Raji (cell line): ENCODE results near the gene CDH24.

Experiments
- POLR2A ChIP-seq: IDR thresholded peaks from 2 replicates; pipeline ENCODE4 v1.6.1; 2011; ENCODE audit warnings: low read depth, low read length, control low read depth; ENCODE audit not compliant: insufficient read depth

Gene CDH24, protein sequence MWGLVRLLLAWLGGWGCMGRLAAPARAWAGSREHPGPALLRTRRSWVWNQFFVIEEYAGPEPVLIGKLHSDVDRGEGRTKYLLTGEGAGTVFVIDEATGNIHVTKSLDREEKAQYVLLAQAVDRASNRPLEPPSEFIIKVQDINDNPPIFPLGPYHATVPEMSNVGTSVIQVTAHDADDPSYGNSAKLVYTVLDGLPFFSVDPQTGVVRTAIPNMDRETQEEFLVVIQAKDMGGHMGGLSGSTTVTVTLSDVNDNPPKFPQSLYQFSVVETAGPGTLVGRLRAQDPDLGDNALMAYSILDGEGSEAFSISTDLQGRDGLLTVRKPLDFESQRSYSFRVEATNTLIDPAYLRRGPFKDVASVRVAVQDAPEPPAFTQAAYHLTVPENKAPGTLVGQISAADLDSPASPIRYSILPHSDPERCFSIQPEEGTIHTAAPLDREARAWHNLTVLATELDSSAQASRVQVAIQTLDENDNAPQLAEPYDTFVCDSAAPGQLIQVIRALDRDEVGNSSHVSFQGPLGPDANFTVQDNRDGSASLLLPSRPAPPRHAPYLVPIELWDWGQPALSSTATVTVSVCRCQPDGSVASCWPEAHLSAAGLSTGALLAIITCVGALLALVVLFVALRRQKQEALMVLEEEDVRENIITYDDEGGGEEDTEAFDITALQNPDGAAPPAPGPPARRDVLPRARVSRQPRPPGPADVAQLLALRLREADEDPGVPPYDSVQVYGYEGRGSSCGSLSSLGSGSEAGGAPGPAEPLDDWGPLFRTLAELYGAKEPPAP

GRCh38 chr14:23056956-23057756 lies at the start of gene CDH24:
CDH24 (minus strand) TSS chr14:23057520; CDS start chr14:23055733, 1,787 bp downstream.
- no peak for TF ChIP-seq POLR2A

- TF ChIP-seq POLR2A = no peak
Observed at GRCh38 chr14:23106747-23107045, 49.4 kb upstream of the CDH24 start.

- TF ChIP-seq POLR2A = no peak
Observed at GRCh38 chr14:23105348-23105824, 48.1 kb upstream of the CDH24 start.

DNA sequence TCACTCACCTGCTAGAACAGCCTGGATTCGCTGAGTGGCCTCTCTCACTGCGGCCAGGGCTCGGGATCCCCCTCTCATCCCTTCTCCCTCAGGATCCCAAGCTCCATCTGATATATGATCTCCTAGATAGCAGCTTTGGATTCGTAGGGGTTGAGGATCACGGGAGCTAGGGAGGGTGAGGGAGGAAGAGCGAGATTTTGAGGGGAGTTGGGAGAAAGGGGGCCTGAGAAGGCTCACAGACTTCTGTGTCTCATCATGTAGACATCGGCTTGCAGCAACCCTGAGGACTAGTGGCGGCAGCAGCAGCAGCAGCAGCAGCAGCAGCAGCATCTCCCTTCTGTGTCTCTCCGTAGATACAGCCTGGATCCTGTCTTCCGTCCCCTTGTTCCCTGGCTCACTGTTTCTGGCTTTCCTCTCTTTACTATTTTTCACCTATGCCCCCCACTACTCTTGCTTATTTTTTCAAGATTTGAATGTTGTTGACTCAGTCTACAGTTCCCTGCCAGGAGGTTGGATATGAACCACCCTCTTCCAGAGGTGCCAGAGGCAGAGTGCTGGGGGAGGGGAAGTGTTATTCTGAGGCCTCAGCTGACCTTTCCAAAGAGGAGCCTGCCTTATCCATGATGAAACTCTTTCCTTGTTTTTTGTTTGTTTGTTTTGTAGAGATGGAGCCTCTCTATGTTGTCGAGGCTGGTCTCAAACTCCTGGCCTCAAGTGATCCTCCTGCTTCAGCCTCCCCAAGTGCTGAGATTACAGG lies 47.4 kb upstream of the CDH24 start, which contains the start of gene CIROP:
TSS of gene CIROP (minus strand) at position 399 of the 757 bp plus-strand sequence. CDS start at position 330, 69 bp downstream.
- no peak for TF ChIP-seq POLR2A

GRCh38 chr14:23104070-23104590 lies 46.8 kb upstream of the CDH24 start:
- no peak for TF ChIP-seq POLR2A

DNA sequence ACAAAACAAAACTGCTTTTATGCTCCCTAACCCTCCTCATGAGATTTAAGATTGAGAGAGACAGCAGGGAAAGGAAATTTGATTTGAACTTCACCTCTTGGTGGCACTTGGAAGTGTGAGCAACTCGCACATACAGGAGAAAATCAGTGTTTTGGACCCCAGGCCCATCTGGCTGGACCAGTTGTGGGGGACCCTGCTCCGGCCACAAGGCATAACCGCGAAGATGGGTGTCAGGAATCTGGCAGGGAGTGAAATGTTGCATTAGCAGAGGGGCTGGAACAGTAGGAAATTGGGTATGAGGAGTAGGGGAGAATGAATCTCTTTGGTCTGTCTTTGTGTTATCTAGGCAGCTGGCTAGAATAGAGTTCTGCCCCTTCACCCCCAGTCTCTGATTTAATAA lies 46.3 kb upstream of the CDH24 start:
- no peak for TF ChIP-seq POLR2A

DNA sequence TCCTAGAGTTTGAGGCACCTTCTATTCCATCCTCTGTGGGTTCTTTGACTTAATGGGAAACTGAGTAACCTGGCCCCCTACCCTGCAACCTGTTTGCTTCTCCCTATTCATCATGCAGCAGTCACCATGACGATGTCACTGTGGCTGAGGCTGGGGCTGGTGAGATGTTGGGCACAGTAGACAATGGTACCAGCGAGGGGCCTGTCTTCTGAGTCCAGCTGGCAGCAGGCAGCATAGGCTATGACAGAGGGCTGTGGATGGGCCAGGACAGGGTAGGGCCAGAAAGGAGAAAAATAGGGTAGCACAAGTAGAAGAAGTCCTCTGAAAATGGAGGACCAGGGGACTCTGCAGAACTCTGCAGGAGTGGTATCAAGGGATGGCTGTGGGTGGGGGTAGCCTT lies 45.5 kb upstream of the CDH24 start:
- TF ChIP-seq POLR2A = no peak

GRCh38 chr14:23101986-23102625 lies 44.8 kb upstream of the CDH24 start:
- no peak for TF ChIP-seq POLR2A

DNA sequence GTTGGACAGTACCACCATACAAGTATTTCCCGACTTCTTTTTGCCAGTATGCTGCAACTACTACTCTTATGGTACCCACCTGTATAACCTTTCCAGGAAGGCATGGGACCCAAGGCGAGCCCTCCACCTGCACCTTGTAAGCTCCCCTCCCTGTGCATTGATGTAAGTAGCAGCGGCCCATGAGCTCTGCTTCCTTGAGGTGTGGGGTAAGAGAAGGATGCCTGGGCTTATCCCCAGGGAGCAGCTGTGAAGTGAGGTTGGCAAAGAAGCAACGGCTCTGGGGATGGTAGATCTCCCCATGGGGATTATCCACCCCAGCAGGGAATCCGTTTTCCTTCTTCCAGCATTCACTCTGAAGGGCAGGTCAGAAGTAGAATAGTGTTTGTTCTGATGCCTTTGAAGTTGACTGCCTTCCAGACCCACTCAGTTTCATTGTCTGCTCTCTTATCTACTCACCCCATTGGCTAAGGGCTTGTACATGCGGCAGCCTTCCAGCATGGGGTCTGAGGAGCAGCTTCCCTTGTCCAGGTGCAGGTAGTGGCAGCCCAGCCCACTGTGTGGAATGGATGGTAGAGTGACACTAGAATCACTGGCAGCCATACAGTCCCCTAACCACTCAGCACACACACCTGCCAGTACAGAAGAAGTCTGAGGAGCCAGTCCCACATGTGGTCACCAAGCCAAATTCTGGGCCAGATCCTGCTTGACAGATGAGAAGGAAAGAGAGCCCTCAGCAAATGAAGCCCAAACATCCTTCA lies 44.1 kb upstream of the CDH24 start:
- no peak for TF ChIP-seq POLR2A

DNA sequence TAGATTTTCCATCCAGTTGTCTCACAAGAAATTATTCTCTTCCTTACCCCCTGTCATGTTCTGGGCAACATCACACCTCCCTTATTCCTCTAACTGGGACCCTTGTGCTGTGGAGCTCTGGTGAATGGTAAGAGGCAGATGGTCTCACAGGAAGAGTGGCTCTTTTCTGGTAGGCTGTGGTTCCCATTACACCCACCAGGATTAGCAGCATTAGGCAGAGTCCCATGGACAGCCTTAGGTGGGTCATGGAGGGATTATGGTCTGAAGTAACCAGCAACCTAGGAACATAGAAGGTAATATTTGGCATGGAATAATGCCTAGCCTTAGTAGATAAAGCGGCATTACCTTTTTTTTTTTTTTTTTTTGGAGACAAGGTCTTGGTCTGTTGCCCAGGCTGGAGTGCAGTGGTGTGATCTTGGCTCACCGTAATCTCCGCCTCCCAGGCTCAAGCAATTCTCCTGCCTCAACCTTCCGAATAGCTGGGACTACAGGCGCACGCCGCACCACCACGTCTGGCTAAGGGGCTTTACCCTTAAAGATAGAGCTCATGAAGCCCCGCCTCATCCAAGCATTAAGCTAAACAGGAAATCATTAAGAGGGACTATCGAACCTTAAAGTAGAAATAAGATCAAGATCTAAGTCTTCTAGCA lies 42.0 kb upstream of the CDH24 start:
- TF ChIP-seq POLR2A = no peak

- no peak for TF ChIP-seq POLR2A
Observed at GRCh38 chr14:23097786-23098185, 40.5 kb upstream of the CDH24 start.

DNA sequence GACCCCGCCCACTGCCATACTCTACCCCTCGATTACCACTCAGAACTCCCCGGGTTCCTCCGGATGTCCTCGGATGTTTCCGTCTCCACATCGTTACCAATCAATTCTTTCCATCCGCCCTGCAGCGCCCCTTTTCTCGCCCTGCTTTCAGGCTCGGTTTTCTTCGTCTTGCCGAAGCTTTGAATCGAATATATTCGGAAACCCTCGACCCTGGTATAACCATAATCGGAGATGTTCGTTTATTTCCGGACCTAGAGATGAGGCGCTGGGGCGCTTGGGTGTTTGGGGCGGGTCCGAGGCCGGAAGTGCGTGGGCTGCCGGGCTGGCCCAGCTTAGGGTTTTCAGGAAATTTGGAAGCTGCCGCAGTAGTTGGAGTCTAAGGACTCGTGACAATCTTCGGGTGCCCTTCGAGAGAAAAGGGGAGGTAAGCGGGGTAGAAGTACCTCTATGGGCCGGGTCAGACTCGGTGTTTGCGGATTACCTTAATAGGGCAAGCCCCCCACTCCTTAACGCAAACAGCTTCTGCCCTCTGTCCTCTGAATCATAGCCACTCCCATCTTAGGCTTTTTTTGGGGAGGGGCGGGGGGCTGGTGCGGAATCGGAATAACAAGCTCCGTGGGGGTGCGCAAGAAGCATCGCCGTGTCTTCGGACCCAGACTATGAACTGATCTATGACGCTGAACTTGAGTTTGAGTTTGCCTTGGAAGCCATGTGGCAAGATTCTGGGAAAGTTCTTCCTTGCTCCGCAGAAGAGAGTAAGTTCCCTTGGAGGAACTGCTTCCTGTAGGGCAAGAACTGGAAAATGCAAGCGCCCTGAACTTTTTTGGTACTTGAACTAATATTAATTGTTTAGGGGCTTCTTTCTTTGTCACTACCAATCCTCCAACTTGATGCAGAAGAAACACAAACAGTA lies 38.1 kb upstream of the CDH24 start, which contains the start of gene C14orf119:
TSS of gene C14orf119 (plus strand) at position 310 of the 913 bp plus-strand sequence. CDS start 2,154 bp downstream, outside the sequence.
- no peak for TF ChIP-seq POLR2A
